Measurements from ENCODE around the gene PGAM1.

PGAM1 gene

GRCh38 chr10:97400665-97401454 is 25.1 kb upstream of the PGAM1 start, which contains the start of gene RRP12 (continued):
- TF ChIP-seq ZFP41 (tag by site-specific recombination; IDR thresholded peaks at IDR 0.05; ENCODE audit: borderline replicate concordance) (no peak), ZSCAN5A (tag by site-specific recombination; IDR thresholded peaks at IDR 0.05) (no peak), MEIS1 (CRISPR knock-in tag; IDR thresholded peaks at IDR 0.05; ENCODE audit: borderline replicate concordance) (no peak), AEBP2 (tag by site-specific recombination; IDR thresholded peaks at IDR 0.05; ENCODE audit: borderline replicate concordance) (no peak), ZNF514 (tag by site-specific recombination; IDR thresholded peaks at IDR 0.05) (no peak), ZNF221 (tag by site-specific recombination; IDR thresholded peaks at IDR 0.05; ENCODE audit: borderline replicate concordance) (no peak), PRDM2 (tag by site-specific recombination; IDR thresholded peaks at IDR 0.05; ENCODE audit: borderline replicate concordance) (no peak), ZNF549 (tag by site-specific recombination; IDR thresholded peaks at IDR 0.05) (no peak), ZBTB7A (tag by site-specific recombination; IDR thresholded peaks at IDR 0.05; ENCODE audit: low read depth) (no peak), ZNF174 (tag by site-specific recombination; IDR thresholded peaks at IDR 0.05) (no peak), ZNF426 (tag by site-specific recombination; IDR thresholded peaks at IDR 0.05) (no peak), TRIM28 (IDR thresholded peaks at IDR 0.05; ENCODE audit: borderline replicate concordance, low read length) (no peak), ZNF837 (tag by site-specific recombination; IDR thresholded peaks at IDR 0.05) (no peak), YY1 (tag by site-specific recombination; IDR thresholded peaks at IDR 0.05) (no peak), ZNF19 (tag by site-specific recombination; IDR thresholded peaks at IDR 0.05; ENCODE audit: low read depth) (no peak), ZBTB17 (tag by site-specific recombination; IDR thresholded peaks at IDR 0.05) (peak; percentile 93), KLF7 (tag by site-specific recombination; IDR thresholded peaks at IDR 0.05; ENCODE audit: borderline replicate concordance) (no peak), GFI1B (tag by site-specific recombination; IDR thresholded peaks at IDR 0.05) (no peak), OSR2 (tag by site-specific recombination; IDR thresholded peaks at IDR 0.05) (0 out of 2 replicates have a peak, but pooled peaks have one; percentile 41), ZNF157 (tag by site-specific recombination; IDR thresholded peaks at IDR 0.05) (no peak), ZNF768 (tag by site-specific recombination; IDR thresholded peaks at IDR 0.05) (no peak), ZNF670 (tag by site-specific recombination; IDR thresholded peaks at IDR 0.05; ENCODE audit: low read depth) (no peak), HOXC10 (CRISPR knock-in tag; IDR thresholded peaks at IDR 0.05) (no peak), KLF10 (tag by site-specific recombination; IDR thresholded peaks at IDR 0.05) (peak; percentile 15; the same call in 1 of the 2 replicates), SALL2 (tag by site-specific recombination; IDR thresholded peaks at IDR 0.05; ENCODE audit: borderline replicate concordance) (no peak), ZNF211 (tag by site-specific recombination; IDR thresholded peaks at IDR 0.05; ENCODE audit: low read depth) (no peak), WT1 (tag by site-specific recombination; IDR thresholded peaks at IDR 0.05) (no peak), ZNF23 (tag by site-specific recombination; IDR thresholded peaks at IDR 0.05; ENCODE audit: borderline replicate concordance) (no peak), ZBTB6 (tag by site-specific recombination; IDR thresholded peaks at IDR 0.05) (no peak), ZNF510 (tag by site-specific recombination; IDR thresholded peaks at IDR 0.05; ENCODE audit: insufficient replicate concordance) (no peak), ZNF248 (tag by site-specific recombination; IDR thresholded peaks at IDR 0.05) (no peak)

Measured in HEK293 (cell line).